ENCODE measurements around the gene FLVCR2. TPM values are rescaled to one million over a fixed set of nuclear protein-coding genes. Genes with fewer than 3 reads are reported as not detected.

The FLVCR2 gene
- total and polyA plus RNA-seq, 2 of the 13 experiments (the other 11 are each of a cell fraction or from before 2014, with no cell fraction given), result 9.9 to 10.5 TPM

GRCh38 chr14:75648066-75648838 lies 69.8 kb downstream of the FLVCR2 start (continued):
- peak; percentile 62; the same call in 1 of the 2 replicates for TF ChIP-seq ARID3A (IDR thresholded peaks at IDR 0.05; ENCODE audit: low read depth, low read length)
- 0 out of 2 replicates have a peak, but pooled peaks have one; percentile 59 for TF ChIP-seq SNAPC2 (CRISPR knock-in tag; IDR thresholded peaks at IDR 0.05)
- TF ChIP-seq SIX4 (CRISPR knock-in tag; IDR thresholded peaks at IDR 0.05), result peak; percentile 92
- peak; percentile 79 for TF ChIP-seq THAP11 (CRISPR knock-in tag; IDR thresholded peaks at IDR 0.05)
- TF ChIP-seq ZNF354B (CRISPR knock-in tag; IDR thresholded peaks at IDR 0.05), result no peak
- 0 out of 2 replicates have a peak, but pooled peaks have one; percentile 52 for TF ChIP-seq DDIT3 (CRISPR knock-in tag; IDR thresholded peaks at IDR 0.05)
- TF ChIP-seq ZNF235 (CRISPR knock-in tag; IDR thresholded peaks at IDR 0.05; ENCODE audit: borderline replicate concordance), result no peak
- TF ChIP-seq SP2 (CRISPR knock-in tag; IDR thresholded peaks at IDR 0.05), result no peak; the same call in 1 of the 2 replicates
- TF ChIP-seq ZNF282 (IDR thresholded peaks at IDR 0.05; ENCODE audit: partially characterized antibody), result no peak
- TF ChIP-seq ZNF280D (CRISPR knock-in tag; IDR thresholded peaks at IDR 0.05), result no peak
- peak; percentile 62 for TF ChIP-seq HNF1A (IDR thresholded peaks at IDR 0.05; ENCODE audit: low read depth)
- peak; percentile 91 for TF ChIP-seq HNF1A (CRISPR knock-in tag; IDR thresholded peaks at IDR 0.05; ENCODE audit: borderline replicate concordance)
- TF ChIP-seq ZNF589 (CRISPR knock-in tag; conservative IDR thresholded peaks at IDR 0.05), result peak; percentile 85; the same call in 1 of the 2 replicates
- peak; percentile 81; the same call in 1 of the 2 replicates for TF ChIP-seq TBX3 (IDR thresholded peaks at IDR 0.05; ENCODE audit: borderline replicate concordance)
- peak; percentile 94 for TF ChIP-seq ZNF264 (CRISPR knock-in tag; IDR thresholded peaks at IDR 0.05)
- TF ChIP-seq MATR3 (CRISPR knock-in tag; IDR thresholded peaks at IDR 0.05), result no peak
- TF ChIP-seq TERF1 (CRISPR knock-in tag; IDR thresholded peaks at IDR 0.05), result no peak

All from HepG2 (cell line).